Natural killer cell treated with Interleukin-12 subunit alpha and Interleukin-12 subunit beta and Interleukin-15 and Interleukin-18, amount 100 ng/mL, for 72 hours (primary cell): Measurements from ENCODE around the gene TPT1. TPM values are rescaled to one million over a fixed set of nuclear protein-coding genes. Genes with fewer than 3 reads are reported as not detected.
"Not testable (repeated sequence)": the region's sequence is repeated elsewhere in the genome, so short reads cannot be mapped to it uniquely, and the experiment has no call there.

Source experiments
- ATAC-seq, 2 donors: fragments of 150-1000 bp; cut with Tn5 transposase in 1 of 2; sonication (Bioruptor Pico), chemical (Tn5 transposase) in 1 of 2; 2 replicates each; pipeline ENCODE4 v1.10.0; 2021
- DNase-seq: peaks from one replicate; pipeline ENCODE4 v3.0.0; 2022; ENCODE audit warnings: low spot score
- H3K27ac Mint-ChIP-seq, 2 donors: 1 replicate in 1 of 2; 2 replicates in 1 of 2; pipeline ENCODE4 v1.8.0; 2022; ENCODE audit warnings: mixed read lengths in 2 of 2, mild to moderate bottlenecking in 1 of 2, moderate library complexity in 1 of 2
- H3K27me3 Mint-ChIP-seq, 2 donors: 1 replicate in 1 of 2; 2 replicates in 1 of 2; pipeline ENCODE4 v1.8.0; 2022; ENCODE audit warnings: mixed read lengths in 2 of 2
- H3K36me3 Mint-ChIP-seq: one replicate; pipeline ENCODE4 v1.8.0; 2022; ENCODE audit warnings: mixed read lengths
- H3K4me1 Mint-ChIP-seq, 2 donors: 1 replicate in 1 of 2; 2 replicates in 1 of 2; pipeline ENCODE4 v1.8.0; 2022; ENCODE audit warnings: low read depth in 2 of 2, mixed read lengths in 2 of 2, mild to moderate bottlenecking in 1 of 2
- H3K4me3 Mint-ChIP-seq: one replicate; pipeline ENCODE4 v1.8.0; 2022; ENCODE audit warnings: mixed read lengths
- H3K9me3 Mint-ChIP-seq: 2 replicates; pipeline ENCODE4 v1.8.0; 2022; ENCODE audit warnings: mixed read lengths
- total RNA-seq, 2 donors: library from RNA; stranded (reverse); gene quantifications; one replicate each; pipeline ENCODE4 v1.2.3, GENCODE V29; 2022

Gene TPT1
- total RNA-seq, 2 donors from 2014 or later, result 1,832 to 3,365 TPM

- no peak for DNase-seq
- peaks cover 0 to 3% of the 10 kb centered on the region in 2 donors for H3K27me3 Mint-ChIP-seq
- peaks cover 4 to 7% of the 10 kb centered on the region in 2 donors for H3K4me1 Mint-ChIP-seq
- no peak for ATAC-seq
- H3K9me3 Mint-ChIP-seq, result no peaks in the 10 kb centered on the region
- no peak overlapping the region for H3K27ac Mint-ChIP-seq
- H3K36me3 Mint-ChIP-seq, result no peaks in the 10 kb centered on the region
- H3K4me3 Mint-ChIP-seq, result no peak overlapping the region
Measured at GRCh38 chr13:45316338-45316737, 24.6 kb downstream of the TPT1 start.

GRCh38 chr13:45315520-45316167 is 25.3 kb downstream of the TPT1 start:
- Mint-ChIP-seq H3K36me3 (no peaks in the 10 kb centered on the region), H3K4me1 (peaks cover 11 to 14% of the 10 kb centered on the region in 2 donors), H3K27ac (no peak overlapping the region), H3K9me3 (no peaks in the 10 kb centered on the region), H3K4me3 (no peak overlapping the region), H3K27me3 (peaks cover 0 to 3% of the 10 kb centered on the region in 2 donors)
- DNase-seq, result no peak
- no peak for ATAC-seq

DNA sequence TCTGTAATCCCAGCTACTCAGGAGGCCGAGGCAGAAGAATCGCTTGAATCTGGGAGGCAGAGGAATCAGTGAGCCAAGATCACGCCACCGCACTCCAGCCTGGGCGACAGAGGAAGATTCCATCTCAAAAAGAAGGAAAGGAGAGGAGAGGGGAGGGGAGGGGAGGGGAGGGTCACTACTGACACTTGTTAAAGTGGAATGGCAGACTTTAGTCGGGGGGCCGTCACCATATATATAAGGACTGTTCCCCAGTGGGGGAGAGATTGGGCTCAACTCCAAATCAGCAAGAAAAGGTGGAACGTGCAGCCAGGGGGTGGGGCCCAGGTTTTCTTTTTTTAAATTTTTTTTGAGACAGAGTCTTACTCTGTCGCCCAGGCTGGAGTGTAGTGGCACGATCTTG is 26.2 kb downstream of the TPT1 start:
- Mint-ChIP-seq H3K36me3 (no peaks in the 10 kb centered on the region), H3K4me1 (peaks cover 12 to 13% of the 10 kb centered on the region in 2 donors), H3K4me3 (no peak overlapping the region), H3K9me3 (no peaks in the 10 kb centered on the region), H3K27me3 (peaks cover 0 to 7% of the 10 kb centered on the region in 2 donors), H3K27ac (no peak overlapping the region)
- ATAC-seq, result no peak
- DNase-seq, result no peak

GRCh38 chr13:45310341-45311131 is 30.4 kb downstream of the TPT1 start:
- H3K4me3 Mint-ChIP-seq, result peak overlapping the region; percentile 80
- H3K27me3 Mint-ChIP-seq, result peaks cover 6 to 7% of the 10 kb centered on the region in 2 donors
- no peaks in the 10 kb centered on the region for H3K36me3 Mint-ChIP-seq
- H3K9me3 Mint-ChIP-seq, result no peaks in the 10 kb centered on the region
- ATAC-seq (no peak), DNase-seq (no peak)
- H3K4me1 Mint-ChIP-seq, result peaks cover 17 to 18% of the 10 kb centered on the region in 2 donors
- peak overlapping the region in 1 of 2 donors; percentile 69 for H3K27ac Mint-ChIP-seq

GRCh38 chr13:45306966-45307365 is 34.0 kb downstream of the TPT1 start:
- no peaks in the 10 kb centered on the region for H3K36me3 Mint-ChIP-seq
- ATAC-seq, result no peak
- H3K27me3 Mint-ChIP-seq, result peaks cover 6 to 14% of the 10 kb centered on the region in 2 donors
- H3K4me3 Mint-ChIP-seq, result no peak overlapping the region
- no peaks in the 10 kb centered on the region for H3K9me3 Mint-ChIP-seq
- peaks cover 17 to 18% of the 10 kb centered on the region in 2 donors for H3K4me1 Mint-ChIP-seq
- DNase-seq, result no peak
- no peak overlapping the region for H3K27ac Mint-ChIP-seq

- Mint-ChIP-seq H3K27me3 (peaks cover 2 to 14% of the 10 kb centered on the region in 2 donors), H3K4me1 (peaks cover 8 to 11% of the 10 kb centered on the region in 2 donors), H3K9me3 (no peaks in the 10 kb centered on the region), H3K4me3 (no peak overlapping the region), H3K27ac (no peak overlapping the region), H3K36me3 (no peaks in the 10 kb centered on the region)
- ATAC-seq, result no peak
- DNase-seq, result no peak
Measured at GRCh38 chr13:45305079-45305478, 35.9 kb downstream of the TPT1 start.

GRCh38 chr13:45303866-45304265 is 37.1 kb downstream of the TPT1 start:
- Mint-ChIP-seq H3K9me3 (no peaks in the 10 kb centered on the region), H3K27ac (no peak overlapping the region), H3K4me1 (peaks cover 6 to 10% of the 10 kb centered on the region in 2 donors), H3K27me3 (peaks cover 2 to 14% of the 10 kb centered on the region in 2 donors), H3K36me3 (no peaks in the 10 kb centered on the region), H3K4me3 (no peak overlapping the region)
- no peak for DNase-seq
- no peak for ATAC-seq

DNA sequence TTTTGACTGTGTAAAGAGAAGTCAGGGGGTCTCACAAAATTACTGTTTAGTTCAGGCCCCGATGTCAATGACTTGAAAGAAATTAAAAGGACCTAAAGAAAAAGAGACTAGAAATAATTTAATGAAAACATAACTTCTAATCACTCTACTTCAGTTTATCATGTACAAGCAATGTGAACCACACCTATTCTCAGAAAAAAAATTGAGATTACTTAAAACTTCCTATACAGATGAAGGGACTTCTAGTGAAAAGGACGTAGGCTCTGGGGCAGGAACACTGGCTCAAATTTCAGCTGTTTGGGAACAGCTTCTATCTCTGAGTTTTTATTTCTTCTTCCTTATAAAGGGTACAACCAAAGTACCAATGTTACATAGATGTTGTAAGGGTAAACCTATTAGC is 38.0 kb downstream of the TPT1 start:
- Mint-ChIP-seq H3K36me3 (no peaks in the 10 kb centered on the region), H3K9me3 (no peaks in the 10 kb centered on the region), H3K4me3 (no peak overlapping the region), H3K27me3 (peaks cover 2 to 14% of the 10 kb centered on the region in 2 donors), H3K27ac (no peak overlapping the region), H3K4me1 (peaks cover 10 to 15% of the 10 kb centered on the region in 2 donors)
- DNase-seq, result no peak
- ATAC-seq, result no peak

GRCh38 chr13:45302507-45302906 is 38.5 kb downstream of the TPT1 start:
- H3K27ac Mint-ChIP-seq, result no peak overlapping the region
- H3K9me3 Mint-ChIP-seq, result no peaks in the 10 kb centered on the region
- ATAC-seq, result no peak
- peaks cover 15 to 20% of the 10 kb centered on the region in 2 donors for H3K4me1 Mint-ChIP-seq
- H3K4me3 Mint-ChIP-seq, result no peak overlapping the region
- no peak for DNase-seq
- no peaks in the 10 kb centered on the region for H3K36me3 Mint-ChIP-seq
- H3K27me3 Mint-ChIP-seq, result peaks cover 2 to 14% of the 10 kb centered on the region in 2 donors

DNA sequence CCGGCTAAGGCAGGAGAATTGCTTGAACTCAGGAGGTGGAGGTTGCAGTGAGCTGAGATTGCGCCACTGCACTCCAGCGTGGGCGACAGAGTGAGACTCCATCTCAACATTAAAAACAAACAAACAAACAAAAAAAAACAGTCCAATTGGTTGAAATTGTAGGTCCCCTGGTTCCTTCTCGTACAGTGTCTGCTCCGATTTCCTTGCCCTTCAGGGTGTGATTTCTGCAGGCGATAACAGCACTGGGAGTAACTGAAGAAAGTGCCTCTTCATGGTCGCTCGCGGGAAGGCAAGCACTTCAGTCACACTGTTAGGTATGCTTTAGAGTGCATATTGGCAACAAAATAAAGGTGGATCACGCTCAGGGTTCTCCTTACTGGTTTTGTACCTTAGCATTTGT is 39.7 kb downstream of the TPT1 start:
- H3K9me3 Mint-ChIP-seq, result no peaks in the 10 kb centered on the region
- H3K36me3 Mint-ChIP-seq, result no peaks in the 10 kb centered on the region
- ATAC-seq (no peak), DNase-seq (no peak)
- no peak overlapping the region for H3K27ac Mint-ChIP-seq
- H3K4me1 Mint-ChIP-seq, result peaks cover 25 to 28% of the 10 kb centered on the region in 2 donors
- peaks cover 2 to 8% of the 10 kb centered on the region in 2 donors for H3K27me3 Mint-ChIP-seq
- H3K4me3 Mint-ChIP-seq, result no peak overlapping the region

DNA sequence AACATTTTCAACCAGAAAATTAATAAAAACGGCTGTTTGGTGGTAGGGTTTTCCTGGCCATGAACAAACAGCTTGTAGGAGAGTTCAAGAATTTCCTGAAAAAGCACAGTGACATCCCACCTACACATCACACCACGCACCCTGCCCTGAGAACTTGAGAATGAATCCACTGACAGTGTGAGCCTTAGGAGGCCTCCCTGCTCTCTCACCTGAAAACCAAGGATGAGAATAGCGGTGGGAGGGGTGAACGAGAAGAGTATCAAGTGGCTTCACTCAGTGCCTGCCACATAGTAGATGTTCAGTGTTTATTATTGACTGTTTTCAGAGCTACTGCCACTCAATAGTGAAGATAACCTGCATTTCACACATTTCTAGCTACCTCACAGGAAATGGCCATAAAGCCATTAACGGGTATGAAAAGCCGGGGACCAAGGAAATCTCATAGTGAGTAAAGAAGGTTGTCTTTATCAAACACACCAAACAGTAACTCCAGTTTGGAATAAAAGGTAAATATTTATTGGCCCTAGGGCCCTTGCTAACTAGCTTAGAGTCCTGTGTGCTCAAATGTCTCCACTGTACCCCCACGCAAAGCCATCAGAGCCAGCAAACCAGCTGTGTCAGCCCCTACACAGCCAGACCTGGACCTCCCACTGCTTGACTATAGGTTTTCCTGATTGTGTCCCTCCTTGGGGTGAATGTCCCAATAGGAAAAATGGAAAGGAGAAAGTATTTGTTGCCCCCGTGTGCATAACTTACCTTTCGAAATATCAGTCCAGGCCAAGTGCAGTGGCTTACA is 40.6 kb downstream of the TPT1 start:
- Mint-ChIP-seq H3K9me3 (no peaks in the 10 kb centered on the region), H3K27ac (peak overlapping the region in 1 of 2 donors; percentile 42), H3K27me3 (peaks cover 2 to 8% of the 10 kb centered on the region in 2 donors), H3K4me1 (peaks cover 28 to 30% of the 10 kb centered on the region in 2 donors), H3K4me3 (no peak overlapping the region), H3K36me3 (no peaks in the 10 kb centered on the region)
- peak in 1 of 2 donors; percentile 31 for ATAC-seq
- DNase-seq, result no peak

DNA sequence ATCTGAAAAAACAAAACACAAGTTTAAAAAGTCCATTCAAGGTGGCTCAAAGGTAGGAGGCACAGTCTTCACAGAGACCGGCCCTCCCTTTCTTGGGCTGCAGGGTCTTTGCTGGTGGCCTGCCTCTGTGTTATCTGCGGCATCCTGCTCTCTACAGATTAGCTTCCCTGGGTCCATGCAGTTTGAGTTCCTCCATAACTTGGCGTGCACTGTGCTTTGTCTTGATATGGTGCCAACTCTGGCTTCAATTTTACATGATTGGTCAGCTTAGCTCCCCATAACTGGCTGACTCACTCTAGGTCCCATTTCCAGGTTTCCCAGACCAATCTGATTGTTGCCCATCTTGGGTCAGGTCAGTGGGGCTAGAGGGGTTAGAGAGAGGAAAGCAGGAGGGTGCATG is 41.8 kb downstream of the TPT1 start:
- Mint-ChIP-seq H3K27ac (no peak overlapping the region), H3K36me3 (no peaks in the 10 kb centered on the region), H3K27me3 (peaks cover 2 to 5% of the 10 kb centered on the region in 2 donors), H3K4me3 (no peak overlapping the region), H3K9me3 (no peaks in the 10 kb centered on the region), H3K4me1 (peaks cover 28 to 30% of the 10 kb centered on the region in 2 donors)
- ATAC-seq (no peak), DNase-seq (no peak)

DNA sequence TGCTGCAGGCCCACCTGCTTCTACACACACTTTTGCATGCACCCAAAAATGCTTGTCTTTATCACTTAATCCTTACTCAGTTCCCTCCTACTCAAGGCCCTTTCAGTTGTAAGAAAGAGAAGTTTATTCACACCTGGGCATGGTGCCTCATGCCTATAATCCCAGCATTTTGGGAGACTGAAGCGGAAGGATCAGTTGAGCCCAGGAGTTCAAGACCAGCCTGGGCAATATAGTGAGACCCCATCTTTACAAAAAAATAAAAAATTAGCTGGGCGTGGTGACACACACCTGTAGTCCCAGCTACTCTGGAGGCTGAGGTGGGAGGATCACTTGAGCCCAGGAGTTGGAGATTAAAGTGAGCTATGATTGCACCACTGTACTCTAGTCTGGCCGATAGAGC is 42.4 kb downstream of the TPT1 start:
- H3K4me1 Mint-ChIP-seq, result peaks cover 28 to 30% of the 10 kb centered on the region in 2 donors
- ATAC-seq, H3K9me3 Mint-ChIP-seq, H3K27ac Mint-ChIP-seq, DNase-seq, H3K36me3 Mint-ChIP-seq, H3K27me3 Mint-ChIP-seq, H3K4me3 Mint-ChIP-seq: not testable (repeated sequence)

DNA sequence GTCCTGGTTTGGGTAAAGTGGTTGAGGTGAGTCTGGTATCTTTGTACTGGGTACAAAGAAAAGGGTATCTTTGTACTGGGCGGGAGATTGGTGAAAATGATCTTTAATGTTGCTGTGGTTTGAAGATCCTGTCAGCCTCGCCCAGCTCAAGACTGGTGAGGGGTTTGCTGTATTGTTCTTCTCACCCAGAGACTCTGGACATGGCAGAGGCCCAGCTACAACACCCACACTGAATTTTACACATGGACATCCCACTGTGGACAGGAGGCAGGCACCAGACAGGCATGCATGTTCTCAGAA is 42.8 kb downstream of the TPT1 start:
- DNase-seq (no peak), ATAC-seq (no peak)
- Mint-ChIP-seq H3K36me3 (no peaks in the 10 kb centered on the region), H3K27ac (no peak overlapping the region), H3K9me3 (no peaks in the 10 kb centered on the region), H3K4me3 (no peak overlapping the region), H3K4me1 (peaks cover 28 to 30% of the 10 kb centered on the region in 2 donors), H3K27me3 (peaks cover 0 to 2% of the 10 kb centered on the region in 2 donors)
